SK-N-MC (cell line): ENCODE measurements around the gene ADGRL3.

ENCODE experiments used
- EZH2 ChIP-seq: fragments of 200-600 bp; sonication (generic); IDR thresholded peaks from one replicate; pipeline ENCODE4 v1.6.1; 2017; ENCODE audit warnings: antibody characterized with exemption
- FOXP2 ChIP-seq: optimal IDR thresholded peaks from 2 replicates; pipeline ENCODE3; 2011; ENCODE audit warnings: mild to moderate bottlenecking, moderate library complexity; ENCODE audit not compliant: insufficient read depth; ENCODE audit errors: extremely low read length, control extremely low read depth
- POLR2AphosphoS5 ChIP-seq: IDR thresholded peaks from 2 replicates; pipeline ENCODE4 v1.6.1; 2012; ENCODE audit warnings: mild to moderate bottlenecking, low read depth, low read length, borderline replicate concordance

GRCh38 chr4:61753739-61754138 is 553.6 kb downstream of the ADGRL3 start:
- TF ChIP-seq POLR2AphosphoS5 (no peak), EZH2 (no peak), FOXP2 (no peak)
